Hepatocyte (in vitro differentiated cells): Measurements from ENCODE around the gene DIS3L. TPM values are rescaled to one million over a fixed set of nuclear protein-coding genes. Genes with fewer than 3 reads are reported as not detected.

Experiments
- DNase-seq: peaks from one replicate; pipeline ENCODE4 v3.0.0-alpha.2; 2016; ENCODE audit warnings: low spot score
- H2AFZ ChIP-seq: fragments of 200-600 bp; sonication (generic); 2 replicates; pipeline ENCODE4 v1.6.0; 2016; ENCODE audit warnings: antibody characterized with exemption, mild to moderate bottlenecking
- H3K27ac ChIP-seq: fragments of 200-600 bp; sonication (generic); 2 replicates; pipeline ENCODE4 v1.5.1; 2016; ENCODE audit warnings: mild to moderate bottlenecking
- H3K27me3 ChIP-seq: fragments of 200-600 bp; sonication (generic); 2 replicates; pipeline ENCODE4 v1.6.1; 2016
- H3K36me3 ChIP-seq: fragments of 200-600 bp; sonication (generic); replicated peaks from 2 replicates; pipeline ENCODE4 v1.5.1; 2016; ENCODE audit warnings: low read depth; ENCODE audit not compliant: insufficient read depth
- H3K4me1 ChIP-seq: fragments of 200-600 bp; sonication (generic); 2 replicates; pipeline ENCODE4 v1.5.1; 2016; ENCODE audit warnings: mild to moderate bottlenecking, moderate library complexity; ENCODE audit not compliant: insufficient read depth
- H3K4me2 ChIP-seq: fragments of 200-600 bp; sonication (generic); 2 replicates; pipeline ENCODE4 v1.6.0; 2016
- H3K4me3 ChIP-seq: fragments of 200-600 bp; sonication (generic); 2 replicates; pipeline ENCODE4 v1.5.1; 2016; ENCODE audit warnings: mild to moderate bottlenecking
- H3K79me2 ChIP-seq: fragments of 200-600 bp; sonication (generic); 2 replicates; pipeline ENCODE4 v1.6.0; 2017; ENCODE audit warnings: mild to moderate bottlenecking
- H3K9me2 ChIP-seq: fragments of 200-600 bp; sonication (generic); replicated peaks from 2 replicates; pipeline ENCODE4 v1.6.0; 2017; ENCODE audit warnings: mild to moderate bottlenecking; ENCODE audit not compliant: insufficient read depth
- H3K9me3 ChIP-seq: fragments of 200-600 bp; sonication (generic); 2 replicates; pipeline ENCODE4 v1.5.1; 2016; ENCODE audit warnings: low read depth, mild to moderate bottlenecking
- H4K20me1 ChIP-seq: fragments of 200-600 bp; sonication (generic); 2 replicates; pipeline ENCODE4 v1.6.0; 2016; ENCODE audit warnings: mild to moderate bottlenecking; ENCODE audit not compliant: insufficient read depth, poor library complexity, severe bottlenecking
- EZH2 ChIP-seq: fragments of 200-600 bp; sonication (generic); IDR thresholded peaks from 2 replicates; pipeline ENCODE4 v1.6.1; 2016; ENCODE audit warnings: antibody characterized with exemption, mild to moderate bottlenecking, borderline replicate concordance
- EZH2phosphoT487 ChIP-seq: fragments of 200-600 bp; sonication (generic); IDR thresholded peaks from one replicate; pipeline ENCODE4 v1.6.1; 2018; ENCODE audit warnings: antibody characterized with exemption, mild to moderate bottlenecking, low read depth, moderate library complexity; ENCODE audit not compliant: unreplicated experiment, severe bottlenecking
- WGBS: methylation state at CpG from one replicate; pipeline ENCODE4 v1.1.6; 2016; ENCODE audit warnings: low lambda C conversion rate; ENCODE audit errors: missing lambda C conversion rate; 5-methylcytosine and 5-hydroxymethylcytosine counted together
- polyA plus RNA-seq: library from polyadenylated mRNA; unstranded; fragments of >200 nt; fragmentation: Nextera tagmentation; extraction: Ambion mirVana; gene quantifications from 2 replicates; pipeline ENCODE4 v1.2.1, GENCODE V29; 2016
- total RNA-seq: library from RNA; depleted of rRNA; stranded (reverse); fragments of >200 nt; gene quantifications from 2 replicates; pipeline ENCODE4 v1.2.3, GENCODE V29; 2014
- TF ChIP-seq, protein P1 (sequence below): fragments of 200-600 bp; sonication (generic); IDR thresholded peaks from 2 replicates; pipeline ENCODE4 v1.5.1; 2016; ENCODE audit warnings: antibody characterized with exemption, mild to moderate bottlenecking; ENCODE audit not compliant: poor library complexity

DIS3L gene
- total and polyA plus RNA-seq, 2 experiments from 2014 or later, result 18.6 to 34.4 TPM

DNA sequence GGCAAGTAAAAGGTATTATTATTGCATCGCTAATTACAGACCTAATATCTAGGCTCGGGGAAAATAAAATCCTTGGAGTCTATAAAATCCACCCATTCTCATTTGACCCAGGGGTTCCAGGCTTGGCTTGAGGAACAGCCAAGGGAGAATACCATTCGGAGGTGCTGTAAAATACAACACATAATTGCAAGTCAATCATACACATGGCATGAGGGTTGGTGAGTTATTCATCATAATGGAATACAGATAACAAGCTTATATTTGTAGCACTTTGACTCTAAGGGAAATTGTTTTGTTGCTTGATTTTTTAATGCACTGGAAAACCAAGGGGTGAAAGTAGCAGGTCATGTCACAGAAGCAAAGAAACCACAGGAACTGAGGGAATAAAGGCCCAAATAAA is 16.8 kb upstream of the DIS3L start:
- H2AFZ ChIP-seq, result no peak overlapping the region
- WGBS, result 89% methylated on average over 3 of the region's 3 CpGs
- TF ChIP-seq EZH2phosphoT487, result no peak
- TF ChIP-seq EZH2, result no peak
- TF ChIP-seq, protein P1, sequence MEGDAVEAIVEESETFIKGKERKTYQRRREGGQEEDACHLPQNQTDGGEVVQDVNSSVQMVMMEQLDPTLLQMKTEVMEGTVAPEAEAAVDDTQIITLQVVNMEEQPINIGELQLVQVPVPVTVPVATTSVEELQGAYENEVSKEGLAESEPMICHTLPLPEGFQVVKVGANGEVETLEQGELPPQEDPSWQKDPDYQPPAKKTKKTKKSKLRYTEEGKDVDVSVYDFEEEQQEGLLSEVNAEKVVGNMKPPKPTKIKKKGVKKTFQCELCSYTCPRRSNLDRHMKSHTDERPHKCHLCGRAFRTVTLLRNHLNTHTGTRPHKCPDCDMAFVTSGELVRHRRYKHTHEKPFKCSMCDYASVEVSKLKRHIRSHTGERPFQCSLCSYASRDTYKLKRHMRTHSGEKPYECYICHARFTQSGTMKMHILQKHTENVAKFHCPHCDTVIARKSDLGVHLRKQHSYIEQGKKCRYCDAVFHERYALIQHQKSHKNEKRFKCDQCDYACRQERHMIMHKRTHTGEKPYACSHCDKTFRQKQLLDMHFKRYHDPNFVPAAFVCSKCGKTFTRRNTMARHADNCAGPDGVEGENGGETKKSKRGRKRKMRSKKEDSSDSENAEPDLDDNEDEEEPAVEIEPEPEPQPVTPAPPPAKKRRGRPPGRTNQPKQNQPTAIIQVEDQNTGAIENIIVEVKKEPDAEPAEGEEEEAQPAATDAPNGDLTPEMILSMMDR, result no peak

DNA sequence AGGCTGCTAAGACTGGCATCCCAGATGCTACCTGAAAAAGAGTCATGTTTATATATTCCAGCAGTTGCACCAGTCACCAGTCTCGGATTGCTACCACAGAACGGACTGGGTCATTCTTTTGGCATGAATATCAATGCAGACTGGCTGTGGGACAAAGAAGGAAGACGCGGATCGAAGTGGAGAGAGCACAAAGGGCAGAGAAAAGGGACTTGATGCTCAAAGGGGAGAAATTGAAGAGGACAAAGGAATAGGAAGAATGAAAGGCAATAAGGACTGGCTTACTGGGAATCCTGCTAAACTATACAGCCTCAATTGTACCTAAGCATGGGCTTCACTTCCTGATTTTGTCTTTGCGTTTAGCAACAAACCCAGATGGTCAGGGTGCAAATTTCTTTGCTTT is 15.3 kb upstream of the DIS3L start:
- Histone ChIP-seq H3K9me2 (no peaks in the 10 kb centered on the region), H2AFZ (no peak overlapping the region), H3K4me1 (no peaks in the 10 kb centered on the region), H3K36me3 (no peaks in the 10 kb centered on the region), H3K27me3 (no peaks in the 10 kb centered on the region), H3K4me3 (no peak overlapping the region), H3K9me3 (no peaks in the 10 kb centered on the region), H3K79me2 (no peaks in the 10 kb centered on the region), H3K4me2 (no peak overlapping the region), H4K20me1 (no peaks in the 10 kb centered on the region), H3K27ac (no peak overlapping the region)
- 82% methylated on average over 6 of the region's 6 CpGs for WGBS
- TF ChIP-seq EZH2 (no peak), EZH2phosphoT487 (no peak)
- TF ChIP-seq, protein P1, result no peak
- DNase-seq, result no peak

More for the DNA sequence above, 16.8 kb upstream of the DIS3L start:
- Histone ChIP-seq H3K4me2 (no peak overlapping the region), H3K79me2 (no peaks in the 10 kb centered on the region), H3K4me3 (no peak overlapping the region), H3K9me2 (no peaks in the 10 kb centered on the region), H3K27ac (no peak overlapping the region), H3K9me3 (no peaks in the 10 kb centered on the region), H4K20me1 (no peaks in the 10 kb centered on the region), H3K27me3 (no peaks in the 10 kb centered on the region), H3K36me3 (no peaks in the 10 kb centered on the region), H3K4me1 (no peaks in the 10 kb centered on the region)
- no peak for DNase-seq

DNA sequence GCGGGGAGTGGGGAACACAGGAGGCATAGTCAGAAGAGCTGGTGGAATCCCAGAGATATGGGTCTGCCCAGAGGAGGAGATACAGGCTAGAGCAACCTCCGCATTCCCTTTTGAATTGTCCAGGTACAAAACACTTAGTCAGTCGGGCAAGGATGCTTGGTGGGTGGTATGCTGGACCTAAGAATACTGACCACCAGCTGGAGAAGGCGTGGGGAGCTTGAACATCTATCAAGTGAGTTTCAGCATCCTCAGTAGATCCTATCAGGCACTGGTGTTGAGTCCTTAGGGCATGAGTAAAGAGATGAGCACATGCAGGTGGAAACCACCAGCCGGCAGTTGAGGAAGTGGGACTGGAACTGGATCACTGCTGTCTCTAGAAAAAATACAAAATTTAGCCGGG is 14.7 kb upstream of the DIS3L start:
- H3K79me2 ChIP-seq, result no peaks in the 10 kb centered on the region
- no peak overlapping the region for H2AFZ ChIP-seq
- no peaks in the 10 kb centered on the region for H3K36me3 ChIP-seq
- no peaks in the 10 kb centered on the region for H4K20me1 ChIP-seq
- no peak overlapping the region for H3K4me2 ChIP-seq
- no peaks in the 10 kb centered on the region for H3K27me3 ChIP-seq
- TF ChIP-seq EZH2, result no peak
- TF ChIP-seq EZH2phosphoT487, result no peak
- TF ChIP-seq, protein P1, result no peak
- no peak for DNase-seq
- no peak overlapping the region for H3K27ac ChIP-seq
- H3K4me3 ChIP-seq, result no peak overlapping the region
- WGBS, result 95% methylated on average over 6 of the region's 6 CpGs
- no peaks in the 10 kb centered on the region for H3K9me2 ChIP-seq
- H3K4me1 ChIP-seq, result no peaks in the 10 kb centered on the region
- no peaks in the 10 kb centered on the region for H3K9me3 ChIP-seq

DNA sequence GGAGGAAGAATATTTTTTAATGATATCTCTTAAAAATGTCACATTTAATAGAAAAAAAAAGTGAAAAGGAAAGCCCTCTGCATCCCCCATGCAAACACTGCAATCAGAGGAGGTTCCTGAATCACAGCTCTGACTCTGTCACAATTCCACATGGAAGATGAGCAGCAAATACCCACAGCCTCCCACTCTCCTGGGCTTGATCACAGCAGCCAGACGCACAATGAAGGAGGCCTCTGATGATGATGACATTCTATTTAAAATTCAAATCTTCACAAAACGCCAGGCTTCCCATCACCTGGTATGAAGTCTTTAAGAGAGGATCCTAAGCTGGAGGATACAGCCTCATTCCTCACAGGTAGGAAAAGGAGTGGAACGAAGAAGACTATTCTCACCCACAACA is 9.1 kb upstream of the DIS3L start:
- Histone ChIP-seq H3K9me2 (no peaks in the 10 kb centered on the region), H2AFZ (no peak overlapping the region), H3K4me1 (peaks cover 7% of the 10 kb centered on the region), H3K27ac (no peak overlapping the region), H3K27me3 (no peaks in the 10 kb centered on the region), H3K4me2 (no peak overlapping the region), H3K4me3 (no peak overlapping the region), H3K9me3 (no peaks in the 10 kb centered on the region), H3K79me2 (no peaks in the 10 kb centered on the region), H3K36me3 (no peaks in the 10 kb centered on the region), H4K20me1 (no peaks in the 10 kb centered on the region)
- DNase-seq, result no peak
- TF ChIP-seq EZH2 (no peak), EZH2phosphoT487 (no peak)
- TF ChIP-seq, protein P1, result no peak
- WGBS, result 83% methylated on average over 3 of the region's 3 CpGs
